ENCODE measurements around the gene TBC1D22A. TPM values are rescaled to one million over a fixed set of nuclear protein-coding genes. Genes with fewer than 3 reads are reported as not detected.

TBC1D22A gene
- total RNA-seq, 2 donors from 2014 or later, result 11.5 to 15.4 TPM

DNA sequence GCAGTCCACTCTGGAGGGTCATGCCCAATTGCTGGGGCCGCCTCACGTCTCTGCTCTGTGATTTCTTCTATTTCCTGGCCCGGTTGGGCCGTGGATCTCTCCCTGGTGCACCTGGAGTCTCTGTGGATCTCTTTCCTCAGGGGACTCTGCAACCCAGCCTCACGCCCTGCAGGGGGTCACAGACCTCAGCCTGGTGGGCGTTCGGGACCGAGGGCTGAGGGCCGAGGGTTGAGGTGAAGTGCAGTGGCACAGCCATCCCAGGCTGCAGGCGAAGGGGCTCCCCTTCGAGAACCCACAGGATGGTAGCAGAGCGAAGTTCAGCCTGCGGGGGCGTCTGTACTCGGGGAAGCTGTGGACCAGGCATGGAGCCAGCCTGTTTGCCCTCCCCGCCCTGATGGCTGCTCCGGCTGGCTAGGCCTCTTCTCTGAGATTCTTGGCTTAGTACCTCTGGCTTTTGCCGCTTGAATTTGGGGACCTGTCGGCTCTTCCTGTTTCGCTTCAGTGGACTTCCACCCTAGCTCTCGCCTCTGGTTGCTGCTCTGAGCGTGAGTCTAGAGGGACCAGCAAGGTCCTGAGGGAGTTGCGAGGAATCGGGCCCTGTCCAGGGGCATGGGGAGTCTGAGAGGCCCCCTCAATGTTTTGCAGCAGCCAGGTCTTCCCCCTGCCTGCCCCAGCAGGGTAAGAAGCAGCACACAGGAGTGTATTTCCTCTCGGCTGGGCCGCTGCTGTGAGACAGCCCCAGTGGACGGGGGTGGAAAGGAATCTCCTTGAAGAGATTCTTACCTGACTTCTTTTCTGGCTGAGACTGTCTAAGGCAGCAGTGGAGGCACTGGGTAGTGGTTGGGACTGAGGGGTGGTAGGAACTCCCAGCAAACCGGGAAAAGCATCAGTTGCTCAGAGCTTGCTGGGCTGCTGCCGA lies 140.8 kb downstream of the TBC1D22A start:
- TF ChIP-seq, protein P1, sequence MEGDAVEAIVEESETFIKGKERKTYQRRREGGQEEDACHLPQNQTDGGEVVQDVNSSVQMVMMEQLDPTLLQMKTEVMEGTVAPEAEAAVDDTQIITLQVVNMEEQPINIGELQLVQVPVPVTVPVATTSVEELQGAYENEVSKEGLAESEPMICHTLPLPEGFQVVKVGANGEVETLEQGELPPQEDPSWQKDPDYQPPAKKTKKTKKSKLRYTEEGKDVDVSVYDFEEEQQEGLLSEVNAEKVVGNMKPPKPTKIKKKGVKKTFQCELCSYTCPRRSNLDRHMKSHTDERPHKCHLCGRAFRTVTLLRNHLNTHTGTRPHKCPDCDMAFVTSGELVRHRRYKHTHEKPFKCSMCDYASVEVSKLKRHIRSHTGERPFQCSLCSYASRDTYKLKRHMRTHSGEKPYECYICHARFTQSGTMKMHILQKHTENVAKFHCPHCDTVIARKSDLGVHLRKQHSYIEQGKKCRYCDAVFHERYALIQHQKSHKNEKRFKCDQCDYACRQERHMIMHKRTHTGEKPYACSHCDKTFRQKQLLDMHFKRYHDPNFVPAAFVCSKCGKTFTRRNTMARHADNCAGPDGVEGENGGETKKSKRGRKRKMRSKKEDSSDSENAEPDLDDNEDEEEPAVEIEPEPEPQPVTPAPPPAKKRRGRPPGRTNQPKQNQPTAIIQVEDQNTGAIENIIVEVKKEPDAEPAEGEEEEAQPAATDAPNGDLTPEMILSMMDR (IDR thresholded peaks at IDR 0.05), result no peak
- peak; percentile 52 for DNase-seq (ENCODE audit: low spot score)
- H3K27me3 ChIP-seq, result no peaks in the 10 kb centered on the region
- no peaks in the 10 kb centered on the region for H3K36me3 ChIP-seq
- H3K4me1 ChIP-seq, result peaks cover 0 to 15% of the 10 kb centered on the region in 2 donors
- no peaks in the 10 kb centered on the region for H3K9me3 ChIP-seq
- no peak overlapping the region for H3K27ac ChIP-seq
- no peak overlapping the region for H3K4me3 ChIP-seq

DNA sequence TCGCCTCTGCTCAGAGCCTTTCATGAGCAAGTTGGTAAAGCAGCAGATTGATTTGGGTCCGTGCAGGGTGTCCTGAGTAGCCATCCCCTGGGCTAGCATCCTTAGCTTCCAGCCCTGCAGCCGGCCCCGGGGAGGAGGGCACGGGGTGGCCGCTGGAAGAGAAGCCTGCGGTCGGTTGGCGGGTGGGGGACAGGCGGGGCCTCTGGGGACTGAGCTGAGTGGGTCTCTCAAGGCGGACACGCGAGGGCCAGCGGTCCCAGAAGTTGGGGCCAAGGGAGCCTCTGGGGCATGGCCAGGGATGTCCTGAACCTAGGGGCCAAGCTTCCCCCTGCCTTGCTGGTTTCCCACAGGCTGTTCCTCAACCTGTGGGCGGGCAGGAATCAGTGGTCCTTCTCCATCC lies 143.0 kb downstream of the TBC1D22A start:
- no peaks in the 10 kb centered on the region for H3K36me3 ChIP-seq
- H3K4me1 ChIP-seq, result peaks cover 0 to 15% of the 10 kb centered on the region in 2 donors
- TF ChIP-seq, protein P1 (IDR thresholded peaks at IDR 0.05), result no peak
- no peaks in the 10 kb centered on the region for H3K9me3 ChIP-seq
- H3K27me3 ChIP-seq, result no peaks in the 10 kb centered on the region
- peak; percentile 32 for DNase-seq (ENCODE audit: low spot score)
- no peak overlapping the region for H3K27ac ChIP-seq
- H3K4me3 ChIP-seq, result no peak overlapping the region

DNA sequence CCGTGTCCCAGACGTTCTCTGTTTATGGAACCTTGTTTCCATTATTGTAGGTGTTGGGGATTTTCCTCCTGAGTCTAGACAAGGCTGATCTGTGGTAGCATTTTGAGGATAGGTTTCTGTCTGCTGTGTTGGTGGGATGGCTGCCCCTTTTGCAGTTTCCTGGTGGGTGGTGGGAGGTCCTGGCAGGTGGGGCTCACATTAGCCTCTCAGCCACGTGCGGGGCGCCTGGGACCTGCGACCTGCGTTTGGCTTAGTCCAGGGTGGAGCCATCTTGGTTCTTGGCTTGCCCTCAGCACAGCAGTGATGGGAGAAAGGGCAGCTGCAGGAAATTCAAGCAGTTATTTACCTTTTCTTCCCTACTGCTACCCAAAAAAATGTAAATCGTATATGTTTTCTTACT lies 143.4 kb downstream of the TBC1D22A start:
- Histone ChIP-seq H3K4me3 (no peak overlapping the region), H3K4me1 (peaks cover 0 to 14% of the 10 kb centered on the region in 2 donors), H3K27ac (no peak overlapping the region), H3K9me3 (no peaks in the 10 kb centered on the region), H3K27me3 (no peaks in the 10 kb centered on the region), H3K36me3 (no peaks in the 10 kb centered on the region)
- DNase-seq (ENCODE audit: low spot score), result no peak
- TF ChIP-seq, protein P1 (IDR thresholded peaks at IDR 0.05), result no peak

DNA sequence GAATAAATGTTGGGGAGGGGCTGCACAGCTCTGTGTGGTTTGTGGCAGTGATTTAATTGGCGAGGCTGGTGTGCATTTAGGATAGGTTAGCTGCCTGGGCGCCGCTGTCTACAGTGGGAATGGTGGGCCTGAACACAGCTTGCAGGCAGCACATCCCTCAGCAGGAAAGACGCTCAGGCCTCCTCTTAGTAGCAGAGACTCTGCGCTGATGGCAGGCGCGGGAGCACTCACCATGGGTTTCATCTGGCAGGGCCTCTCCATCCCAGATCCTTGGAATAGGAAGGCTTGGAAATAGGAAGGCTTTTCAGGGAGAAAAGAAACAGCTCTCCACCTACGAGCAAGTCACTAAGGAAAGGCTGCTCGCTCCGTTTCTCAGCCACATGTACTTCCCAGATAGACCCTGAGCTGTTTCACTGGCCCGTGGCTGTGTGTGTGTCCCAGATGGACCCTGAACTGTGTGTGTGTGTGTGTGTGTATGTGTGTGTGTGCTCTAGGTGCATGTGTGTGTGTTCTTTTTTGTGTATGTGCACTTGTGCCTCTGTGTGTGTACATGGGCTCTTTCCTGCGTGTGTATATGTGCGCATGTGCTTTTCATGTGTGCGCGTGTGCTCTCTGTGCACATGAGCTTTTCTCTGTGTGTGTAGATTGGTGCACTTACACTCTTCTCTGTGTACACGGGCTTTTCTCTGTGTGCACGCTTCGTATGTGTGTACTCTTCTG lies 144.0 kb downstream of the TBC1D22A start:
- Histone ChIP-seq H3K36me3 (no peaks in the 10 kb centered on the region), H3K27me3 (no peaks in the 10 kb centered on the region), H3K9me3 (no peaks in the 10 kb centered on the region), H3K4me3 (no peak overlapping the region), H3K27ac (no peak overlapping the region), H3K4me1 (peaks cover 0 to 9% of the 10 kb centered on the region in 2 donors)
- TF ChIP-seq, protein P1 (IDR thresholded peaks at IDR 0.05), result no peak
- DNase-seq (ENCODE audit: low spot score), result no peak

DNA sequence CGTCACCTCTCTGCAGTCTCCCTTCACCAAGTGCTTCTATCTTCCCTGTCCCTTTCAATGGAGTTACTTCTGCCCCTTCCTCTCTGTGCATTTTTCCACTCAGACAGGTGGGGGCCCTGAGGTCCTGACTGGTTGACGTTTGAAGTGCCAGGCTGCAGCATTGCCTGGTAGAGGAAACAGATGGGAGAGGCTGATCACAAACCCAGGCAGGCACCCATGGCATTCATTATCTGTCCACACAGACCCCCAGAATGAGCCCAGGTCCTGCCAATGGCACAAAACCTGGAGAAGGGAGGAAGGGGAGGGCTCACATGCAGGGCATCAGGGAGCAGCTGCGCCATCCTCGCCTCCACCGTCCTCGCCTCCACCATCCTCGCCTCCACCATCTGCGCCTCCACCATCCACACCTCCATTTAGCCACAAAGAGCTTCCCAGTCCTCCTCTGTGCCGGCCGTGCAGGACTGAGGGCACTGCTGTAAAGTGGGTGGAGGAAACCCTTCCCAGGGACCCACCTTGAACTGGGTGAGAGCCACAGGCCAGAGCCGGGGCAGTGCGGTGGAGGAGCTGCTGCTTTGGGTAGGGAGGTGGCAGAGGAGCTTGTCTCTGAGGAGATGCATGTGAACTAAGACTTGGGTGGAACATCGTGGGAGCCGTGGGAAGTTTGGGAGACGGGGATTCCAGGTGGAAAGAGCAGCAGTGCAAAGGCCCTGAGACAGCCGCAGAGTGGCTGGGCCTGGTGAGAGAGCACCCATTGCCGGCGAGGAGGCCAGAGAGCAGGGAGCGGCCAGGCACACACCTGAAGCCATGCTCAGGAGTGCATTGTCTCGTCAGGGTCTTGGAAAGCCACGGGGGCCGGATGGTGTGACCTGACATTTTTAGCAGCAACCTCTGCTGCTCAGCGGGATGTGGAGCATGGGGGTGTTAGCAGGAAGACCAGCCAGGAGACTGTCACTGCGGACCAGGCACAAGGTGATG lies 145.1 kb downstream of the TBC1D22A start:
- peaks cover 3% of the 10 kb centered on the region for H3K36me3 ChIP-seq
- peaks cover 0 to 9% of the 10 kb centered on the region in 2 donors for H3K4me1 ChIP-seq
- H3K27ac ChIP-seq, result no peak overlapping the region
- H3K9me3 ChIP-seq, result no peaks in the 10 kb centered on the region
- TF ChIP-seq, protein P1 (IDR thresholded peaks at IDR 0.05), result no peak
- no peak overlapping the region for H3K4me3 ChIP-seq
- H3K27me3 ChIP-seq, result no peaks in the 10 kb centered on the region
- DNase-seq (ENCODE audit: low spot score), result peak; percentile 42

All from right atrium auricular region (tissue), 2 donors.